HCT116 (cell line): ENCODE results near the gene ASB3. TPM values are rescaled to one million over a fixed set of nuclear protein-coding genes. Genes with fewer than 3 reads are reported as not detected.
A peak's percentile ranks its signal among the peaks of the same experiment; 100 is the strongest.

Experiments used
- ATAC-seq: fragments of 200-7000 bp; cut with Tn5 transposase; 2 replicates; pipeline ENCODE4 v1.9.1; 2020; ENCODE audit warnings: mild to moderate bottlenecking, moderate library complexity
- BruUV-seq: library from RNA; stranded (reverse); fragments of 400-500 nt; replicated peaks from 2 replicates; lab custom pipeline; 2021; lab: Mats Ljungman, UMichigan
- CTCF ChIA-PET: fragments of 300-600 bp; sonication (Branson Sonifier 250); formaldehyde crosslinking; loops from one replicate; lab custom pipeline; 2021; ENCODE audit warnings: antibody characterized with exemption; lab: Charles Lee
- POLR2A ChIA-PET: fragments of 300-600, 350-600 bp; sonication (Branson Sonifier 250); formaldehyde crosslinking; loops from one replicate; lab custom pipeline; 2021; ENCODE audit warnings: antibody characterized with exemption; lab: Charles Lee
- RAD21 ChIA-PET, 2 experiments: fragments of 300-600 bp; sonication (Branson Sonifier 250); formaldehyde crosslinking; loops; one replicate each; lab custom pipeline; 2023; ENCODE audit warnings: low total read pairs in 2 of 2; ENCODE audit not compliant: uncharacterized antibody in 2 of 2, unreplicated experiment in 2 of 2, low non-redundant PET in 1 of 2; lab: Charles Lee
- DNase-seq: peaks from one replicate; pipeline ENCODE4 v3.0.0-alpha.2; 2010; ENCODE audit warnings: low read depth, low spot score
- H2AFZ ChIP-seq: fragments of 200-600 bp; shearing (Covaris generic), sonication (generic); 2 replicates; pipeline ENCODE4 v1.6.1; 2017; ENCODE audit warnings: low read depth, mixed run types, mixed read lengths, antibody characterized with exemption, low read length; ENCODE audit not compliant: poor library complexity, severe bottlenecking
- H3K27ac ChIP-seq: 2 replicates; pipeline ENCODE4 v1.5.1; 2012; ENCODE audit warnings: low read depth, low read length
- H3K27me3 ChIP-seq: fragments of 200-600 bp; sonication (generic); 2 replicates; pipeline ENCODE4 v1.6.1; 2016; ENCODE audit warnings: mixed run types, low read length, mixed read lengths; ENCODE audit not compliant: insufficient read depth
- H3K36me3 ChIP-seq, 2 experiments: fragments of 200-500 bp in 1 of 2; fragments of 200-600 bp in 1 of 2; sonication (Bioruptor generic) in 1 of 2; sonication (generic) in 1 of 2; 2 replicates each; pipeline versions ENCODE4 v1.5.1 to v1.6.1; 2014 to 2016; ENCODE audit warnings: low read length in 2 of 2, inconsistent platforms in 1 of 2, mixed read lengths in 1 of 2, mixed run types in 1 of 2; ENCODE audit not compliant: insufficient read depth in 2 of 2, control insufficient read depth in 1 of 2
- H3K4me1 ChIP-seq, 2 experiments: fragments of 200-600 bp in 1 of 2; sonication (generic) in 1 of 2; 2 replicates each; pipeline versions ENCODE4 v1.5.1 to v1.6.1; 2012 to 2017; ENCODE audit warnings: low read length in 2 of 2, inconsistent platforms in 1 of 2, mild to moderate bottlenecking in 1 of 2, mixed read lengths in 1 of 2, mixed run types in 1 of 2, moderate library complexity in 1 of 2; ENCODE audit not compliant: insufficient read depth in 2 of 2, control insufficient read depth in 1 of 2
- H3K4me2 ChIP-seq: fragments of 200-600 bp; sonication (generic); 2 replicates; pipeline ENCODE4 v1.6.1; 2017; ENCODE audit warnings: mixed run types, low read length, mixed read lengths
- H3K4me3 ChIP-seq, 2 experiments: fragments of 200-600 bp in 1 of 2; sonication (generic) in 1 of 2; replicated peaks in 1 of 2; 2 replicates each; pipeline ENCODE4 v1.5.1; 2011 to 2016; ENCODE audit warnings: low read length in 2 of 2, control low read depth in 1 of 2, low read depth in 1 of 2, mild to moderate bottlenecking in 1 of 2, mixed read lengths in 1 of 2, mixed run types in 1 of 2
- H3K79me2 ChIP-seq: fragments of 200-600 bp; sonication (generic); 2 replicates; pipeline ENCODE4 v1.6.1; 2017; ENCODE audit warnings: mild to moderate bottlenecking, mixed run types, low read length, moderate library complexity, mixed read lengths; ENCODE audit not compliant: insufficient read depth
- H3K9ac ChIP-seq: fragments of 200-600 bp; sonication (generic); 2 replicates; pipeline ENCODE4 v1.6.1; 2016; ENCODE audit warnings: low read length, mixed read lengths
- H3K9me2 ChIP-seq: fragments of 200-600 bp; sonication (generic), shearing (Covaris generic); 2 replicates; pipeline ENCODE4 v1.6.1; 2017; ENCODE audit warnings: mixed run types, mild to moderate bottlenecking, moderate library complexity; ENCODE audit not compliant: insufficient read depth
- H3K9me3 ChIP-seq, 2 experiments: fragments of 200-500 bp in 1 of 2; fragments of 200-600 bp in 1 of 2; sonication (Bioruptor generic) in 1 of 2; sonication (generic) in 1 of 2; 2 replicates each; pipeline ENCODE4 v1.6.1; 2014 to 2017; ENCODE audit warnings: low read length in 2 of 2, mixed read lengths in 2 of 2, inconsistent platforms in 1 of 2, low read depth in 1 of 2, mild to moderate bottlenecking in 1 of 2, mixed run types in 1 of 2, moderate library complexity in 1 of 2; ENCODE audit not compliant: control insufficient read depth in 1 of 2, insufficient read depth in 1 of 2
- H4K20me1 ChIP-seq: fragments of 200-600 bp; sonication (generic), shearing (Covaris generic); 2 replicates; pipeline ENCODE4 v1.6.1; 2017; ENCODE audit warnings: mixed run types, mild to moderate bottlenecking, moderate library complexity; ENCODE audit not compliant: insufficient read depth
- ATF3 ChIP-seq: IDR thresholded peaks from 2 replicates; pipeline ENCODE4 v1.6.1; 2012
- CBX3 ChIP-seq: IDR thresholded peaks from 2 replicates; pipeline ENCODE4 v1.6.1; 2012; ENCODE audit warnings: low read depth
- CEBPB ChIP-seq: IDR thresholded peaks from 2 replicates; pipeline ENCODE4 v1.6.1; 2012; ENCODE audit warnings: low read depth
- ELF1 ChIP-seq: IDR thresholded peaks from 2 replicates; pipeline ENCODE4 v1.6.1; 2012; ENCODE audit warnings: low read depth, borderline replicate concordance
- EZH2 ChIP-seq: fragments of 200-600 bp; sonication (generic); IDR thresholded peaks from 2 replicates; pipeline ENCODE4 v1.6.1; 2017; ENCODE audit warnings: antibody characterized with exemption, mixed run types
- FOSL1 ChIP-seq: IDR thresholded peaks from 2 replicates; pipeline ENCODE4 v1.6.1; 2012; ENCODE audit warnings: low read depth
- MAX ChIP-seq: IDR thresholded peaks from 2 replicates; pipeline ENCODE4 v1.6.1; 2012
- POLR2A ChIP-seq: IDR thresholded peaks from 2 replicates; pipeline ENCODE4 v1.7.0; 2011; ENCODE audit warnings: borderline replicate concordance; ENCODE audit not compliant: insufficient read depth, insufficient read length; ENCODE audit errors: extremely low read depth
- POLR2AphosphoS5 ChIP-seq: IDR thresholded peaks from 2 replicates; pipeline ENCODE4 v1.6.1; 2011; ENCODE audit warnings: mild to moderate bottlenecking, low read depth, low read length, moderate library complexity
- RAD21 ChIP-seq: IDR thresholded peaks from 2 replicates; pipeline ENCODE4 v1.6.1; 2012; ENCODE audit warnings: low read depth, mild to moderate bottlenecking
- REST ChIP-seq: IDR thresholded peaks from 2 replicates; pipeline ENCODE4 v1.6.1; 2012; ENCODE audit warnings: low read depth
- SIN3A ChIP-seq: IDR thresholded peaks from 2 replicates; pipeline ENCODE4 v1.6.1; 2012; ENCODE audit warnings: low read depth
- SP1 ChIP-seq: IDR thresholded peaks from 2 replicates; pipeline ENCODE4 v1.6.1; 2012; ENCODE audit warnings: low read depth
- TCF7L2 ChIP-seq: IDR thresholded peaks from 2 replicates; pipeline ENCODE4 v1.7.0; 2011; ENCODE audit warnings: borderline replicate concordance, inconsistent platforms; ENCODE audit not compliant: insufficient read depth, insufficient read length; ENCODE audit errors: extremely low read depth
- YY1 ChIP-seq: IDR thresholded peaks from 2 replicates; pipeline ENCODE4 v1.6.1; 2011; ENCODE audit warnings: low read length, low read depth, moderate library complexity, mild to moderate bottlenecking; ENCODE audit not compliant: insufficient replicate concordance; ENCODE audit errors: extremely low read depth
- ZBTB33 ChIP-seq: IDR thresholded peaks from 2 replicates; pipeline ENCODE4 v1.6.1; 2011; ENCODE audit warnings: mild to moderate bottlenecking, low read length, moderate library complexity; ENCODE audit not compliant: insufficient replicate concordance; ENCODE audit errors: extremely low read depth
- ZFX ChIP-seq: fragments of 450-650 bp; IDR thresholded peaks from 2 replicates; pipeline ENCODE4 v1.6.1; 2017
- ZNF274 ChIP-seq: fragments of 200-500 bp; sonication (Bioruptor generic); IDR thresholded peaks from 2 replicates; pipeline ENCODE4 v1.6.1; 2014; ENCODE audit warnings: mild to moderate bottlenecking, low read depth, low read length, inconsistent platforms
- intact Hi-C: fragments of 100-400 bp; cut with micrococcal nuclease; formaldehyde crosslinking; loops from 2 replicates; pipeline ENCODE4 v1.10.0; 2022
- total RNA-seq: library from RNA; stranded (reverse); gene quantifications from one replicate; pipeline ENCODE4 v1.2.1, GENCODE V29; 2021; ENCODE audit not compliant: unreplicated experiment

Gene ASB3
- total RNA-seq, 1 experiment from 2014 or later, result 17.3 TPM

- no peak for DNase-seq
- H4K20me1 ChIP-seq, result no peaks in the 10 kb centered on the region
- RAD21 ChIA-PET, result no interaction called here
- intact Hi-C loops, result no loop called here
- H2AFZ ChIP-seq, result peak overlapping the region; percentile 77
- peak overlapping the region; percentile 92 for H3K9ac ChIP-seq
- no peaks in the 10 kb centered on the region for H3K9me3 ChIP-seq
- CTCF ChIA-PET, result no interaction called here
- H3K4me3 ChIP-seq, result peak overlapping the region; percentile 64 to 100
- BruUV-seq, result TSS peak; percentile 54
- H3K9me2 ChIP-seq, result no peaks in the 10 kb centered on the region
- ATAC-seq, result peak; percentile 21; the same call in 1 of the 2 replicates
- peaks cover 9 to 21% of the 10 kb centered on the region in 2 experiments; a peak in 3 of 4 replicates for H3K4me1 ChIP-seq
- H3K27ac ChIP-seq, result peak overlapping the region; percentile 67
- peak overlapping the region; percentile 83 for H3K4me2 ChIP-seq
- TF ChIP-seq CBX3 (no peak), CEBPB (no peak), ELF1 (no peak), POLR2AphosphoS5 (no peak), RAD21 (no peak), ZBTB33 (no peak), SP1 (no peak), POLR2A (no peak), TCF7L2 (no peak), ATF3 (no peak), SIN3A (no peak), REST (no peak), EZH2 (no peak), MAX (no peak), ZNF274 (no peak), YY1 (no peak), ZFX (no peak), FOSL1 (no peak)
- TF ChIP-seq, all 23 proteins: peak for 0
- peaks cover 84% of the 10 kb centered on the region for H3K79me2 ChIP-seq
- no peaks in the 10 kb centered on the region for H3K36me3 ChIP-seq
- no peaks in the 10 kb centered on the region for H3K27me3 ChIP-seq
- POLR2A ChIA-PET, result no interaction called here
Observed at GRCh38 chr2:53786352-53786704, 425 bp downstream of the ASB3 start.
